HG02571 (cell line): ENCODE results near the gene FOXO6.

Source experiments
- ATAC-seq: cut with Tn5 transposase; IDR thresholded peaks from one replicate; pipeline ENCODE4 v1.9.1; 2021; ENCODE audit warnings: mild to moderate bottlenecking, moderate library complexity; ENCODE audit not compliant: unreplicated experiment

FOXO6 gene

DNA sequence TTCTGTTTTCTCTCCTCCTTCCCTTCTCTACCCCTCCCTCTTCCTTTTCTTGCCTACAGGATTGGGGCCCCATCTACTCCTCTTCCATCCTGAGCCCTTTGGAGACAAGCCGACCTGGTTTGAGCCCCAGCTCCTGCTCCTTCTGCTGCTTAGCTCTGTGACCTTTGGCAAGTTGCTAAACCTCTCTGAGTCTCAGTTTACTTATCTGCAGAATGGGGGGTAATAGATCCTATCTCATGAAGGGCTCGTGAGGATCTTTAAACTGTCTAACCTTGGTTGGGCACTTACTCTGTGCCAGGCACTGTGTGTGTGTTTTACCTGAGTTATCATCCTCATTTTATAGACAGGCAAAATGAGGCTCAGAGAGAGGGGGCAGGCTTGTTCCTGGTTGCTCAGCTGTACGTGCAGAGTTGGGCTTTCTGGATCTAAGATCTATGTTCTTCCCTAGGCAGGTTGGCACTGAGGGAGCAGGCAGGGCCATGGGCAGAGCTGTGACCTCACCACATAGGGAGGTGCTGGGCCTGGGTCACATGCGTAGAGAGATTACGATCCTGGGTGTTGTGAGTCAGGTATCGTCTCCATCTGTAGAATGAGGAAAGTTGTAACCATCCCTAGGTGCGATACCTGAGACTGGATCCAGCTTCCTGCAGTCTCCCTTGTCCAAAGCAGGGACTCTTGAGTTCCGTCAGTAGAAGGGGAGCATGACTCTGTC, 58.5 kb downstream of the FOXO6 start:
- no peak for ATAC-seq

GRCh38 chr1:41420351-41420750, 59.1 kb downstream of the FOXO6 start:
- ATAC-seq = no peak

GRCh38 chr1:41420860-41421259, 59.6 kb downstream of the FOXO6 start:
- no peak for ATAC-seq

GRCh38 chr1:41422306-41422705, 61.1 kb downstream of the FOXO6 start:
- no peak for ATAC-seq

- ATAC-seq = no peak
These were observed 62.4 kb downstream of the FOXO6 start for GRCh38 chr1:41423511-41424191.

- no peak for ATAC-seq
These were observed 63.4 kb downstream of the FOXO6 start for GRCh38 chr1:41424581-41425118.

DNA sequence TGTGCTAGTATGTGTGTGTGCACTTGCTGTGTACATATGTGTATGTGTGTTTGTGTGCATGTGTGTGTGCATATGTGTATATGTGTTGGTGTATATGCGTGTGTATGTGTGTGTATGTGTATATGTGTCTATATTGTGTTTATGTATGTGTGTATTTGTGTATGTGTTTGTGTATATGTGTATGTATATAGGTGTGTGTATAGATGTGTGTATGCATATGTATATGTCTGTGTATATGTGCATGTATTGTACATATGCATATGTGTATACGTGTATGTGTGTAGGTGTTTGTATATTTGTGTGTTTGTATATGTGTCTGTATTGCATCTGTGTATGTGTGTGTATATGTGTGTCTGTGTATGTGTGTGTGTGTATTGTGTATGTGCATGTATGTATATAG, 64.1 kb downstream of the FOXO6 start:
- ATAC-seq = no peak

- no peak for ATAC-seq
These were observed 65.1 kb downstream of the FOXO6 start for GRCh38 chr1:41426201-41426890.

GRCh38 chr1:41427122-41427913, 66.1 kb downstream of the FOXO6 start:
- ATAC-seq = no peak

GRCh38 chr1:41427916-41428737, 66.9 kb downstream of the FOXO6 start:
- ATAC-seq = no peak

DNA sequence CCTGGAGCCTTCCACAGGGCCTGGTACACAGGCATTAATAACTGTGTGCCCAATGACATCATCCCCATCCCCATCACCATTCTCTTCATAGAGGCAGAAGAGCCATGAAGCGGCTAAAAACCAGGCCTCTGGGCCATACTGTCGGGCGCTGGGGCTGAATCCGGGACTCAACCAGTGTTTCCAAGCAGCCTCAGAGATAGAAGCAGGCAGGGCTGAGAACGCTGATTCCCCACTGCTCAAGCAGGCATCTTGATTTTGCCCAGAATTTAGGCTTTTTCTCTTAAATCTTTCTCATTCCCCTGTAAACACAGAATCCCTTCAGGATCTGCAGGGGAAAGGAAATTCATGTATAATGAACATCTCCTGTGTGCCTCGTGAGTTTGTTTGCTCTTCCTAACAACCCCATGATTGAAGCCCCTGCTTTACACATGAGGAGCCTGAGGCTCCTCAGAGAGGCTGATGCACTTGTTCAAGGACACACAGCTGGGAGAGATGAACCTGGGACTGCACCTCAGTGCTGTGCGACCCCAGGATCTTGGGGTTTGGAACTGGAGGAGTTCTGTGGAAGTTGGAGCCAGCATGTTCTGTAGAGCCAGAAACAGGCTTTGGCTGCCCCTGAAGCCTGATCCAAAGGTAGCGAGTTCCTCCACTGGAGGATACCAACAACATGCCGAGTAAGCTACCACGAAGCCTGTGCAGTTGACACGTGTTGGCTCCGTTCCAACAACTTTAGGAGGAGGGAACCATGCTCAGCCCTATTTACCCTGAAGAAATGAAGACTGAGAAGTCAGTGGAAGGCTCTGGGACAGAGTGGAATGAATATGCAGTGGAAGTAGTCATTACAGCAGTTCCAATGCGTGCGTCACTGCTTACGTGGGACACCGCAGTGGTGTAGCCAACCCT, 67.8 kb downstream of the FOXO6 start:
- ATAC-seq = no peak

- no peak for ATAC-seq
These were observed 68.4 kb downstream of the FOXO6 start for GRCh38 chr1:41429641-41430035.

GRCh38 chr1:41430069-41430468, 68.8 kb downstream of the FOXO6 start:
- no peak for ATAC-seq

DNA sequence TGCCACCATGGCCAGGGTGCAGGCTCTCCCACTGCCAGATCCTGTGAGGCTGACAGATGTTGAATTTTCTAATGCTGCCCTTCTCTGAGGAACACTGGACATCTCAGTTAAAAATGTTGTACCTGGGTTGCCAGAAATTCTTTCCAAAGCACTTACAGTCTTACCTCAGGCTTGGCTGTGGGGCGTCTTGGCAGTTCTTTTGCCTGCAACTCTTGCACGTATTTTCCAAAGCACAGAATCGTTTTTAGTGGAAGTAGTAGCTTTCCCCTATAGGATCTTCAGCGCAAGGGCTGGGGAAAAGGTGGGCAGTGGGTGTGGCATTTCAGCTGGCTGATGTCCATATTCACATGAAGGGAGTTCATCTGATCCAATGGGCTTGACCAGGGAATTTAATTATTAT, 69.3 kb downstream of the FOXO6 start:
- ATAC-seq = no peak

- no peak for ATAC-seq
These were observed 70.5 kb downstream of the FOXO6 start for GRCh38 chr1:41431490-41432350.
